GM12801 (cell line): ENCODE results near the gene UCP1.

Experiments used
- TF ChIP-seq, protein P1 (sequence below): IDR thresholded peaks from one replicate; pipeline ENCODE4 v1.5.1; 2011; ENCODE audit warnings: control low read depth; ENCODE audit not compliant: insufficient read length; ENCODE audit errors: extremely low read depth

The UCP1 gene

DNA sequence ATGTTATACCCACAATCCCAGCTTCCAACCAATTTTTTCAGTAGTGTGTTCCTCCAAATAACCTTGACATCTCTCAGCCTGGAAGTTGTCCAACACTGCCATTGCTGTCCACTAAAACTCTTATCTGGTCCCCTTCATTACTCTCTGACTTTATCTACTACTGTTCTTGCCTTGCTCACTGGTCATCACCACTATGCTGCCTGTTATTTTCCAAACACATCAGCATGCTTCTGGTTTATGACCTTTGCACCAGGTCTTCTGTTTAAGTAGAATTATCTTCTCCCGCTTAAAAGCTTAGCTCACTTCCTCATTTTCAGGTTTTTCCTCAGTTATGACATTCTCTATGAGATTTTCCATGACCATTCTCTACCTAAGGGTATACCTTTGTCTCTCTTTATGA is 39.3 kb downstream of the UCP1 start:
- TF ChIP-seq, protein P1, sequence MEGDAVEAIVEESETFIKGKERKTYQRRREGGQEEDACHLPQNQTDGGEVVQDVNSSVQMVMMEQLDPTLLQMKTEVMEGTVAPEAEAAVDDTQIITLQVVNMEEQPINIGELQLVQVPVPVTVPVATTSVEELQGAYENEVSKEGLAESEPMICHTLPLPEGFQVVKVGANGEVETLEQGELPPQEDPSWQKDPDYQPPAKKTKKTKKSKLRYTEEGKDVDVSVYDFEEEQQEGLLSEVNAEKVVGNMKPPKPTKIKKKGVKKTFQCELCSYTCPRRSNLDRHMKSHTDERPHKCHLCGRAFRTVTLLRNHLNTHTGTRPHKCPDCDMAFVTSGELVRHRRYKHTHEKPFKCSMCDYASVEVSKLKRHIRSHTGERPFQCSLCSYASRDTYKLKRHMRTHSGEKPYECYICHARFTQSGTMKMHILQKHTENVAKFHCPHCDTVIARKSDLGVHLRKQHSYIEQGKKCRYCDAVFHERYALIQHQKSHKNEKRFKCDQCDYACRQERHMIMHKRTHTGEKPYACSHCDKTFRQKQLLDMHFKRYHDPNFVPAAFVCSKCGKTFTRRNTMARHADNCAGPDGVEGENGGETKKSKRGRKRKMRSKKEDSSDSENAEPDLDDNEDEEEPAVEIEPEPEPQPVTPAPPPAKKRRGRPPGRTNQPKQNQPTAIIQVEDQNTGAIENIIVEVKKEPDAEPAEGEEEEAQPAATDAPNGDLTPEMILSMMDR = no peak

DNA sequence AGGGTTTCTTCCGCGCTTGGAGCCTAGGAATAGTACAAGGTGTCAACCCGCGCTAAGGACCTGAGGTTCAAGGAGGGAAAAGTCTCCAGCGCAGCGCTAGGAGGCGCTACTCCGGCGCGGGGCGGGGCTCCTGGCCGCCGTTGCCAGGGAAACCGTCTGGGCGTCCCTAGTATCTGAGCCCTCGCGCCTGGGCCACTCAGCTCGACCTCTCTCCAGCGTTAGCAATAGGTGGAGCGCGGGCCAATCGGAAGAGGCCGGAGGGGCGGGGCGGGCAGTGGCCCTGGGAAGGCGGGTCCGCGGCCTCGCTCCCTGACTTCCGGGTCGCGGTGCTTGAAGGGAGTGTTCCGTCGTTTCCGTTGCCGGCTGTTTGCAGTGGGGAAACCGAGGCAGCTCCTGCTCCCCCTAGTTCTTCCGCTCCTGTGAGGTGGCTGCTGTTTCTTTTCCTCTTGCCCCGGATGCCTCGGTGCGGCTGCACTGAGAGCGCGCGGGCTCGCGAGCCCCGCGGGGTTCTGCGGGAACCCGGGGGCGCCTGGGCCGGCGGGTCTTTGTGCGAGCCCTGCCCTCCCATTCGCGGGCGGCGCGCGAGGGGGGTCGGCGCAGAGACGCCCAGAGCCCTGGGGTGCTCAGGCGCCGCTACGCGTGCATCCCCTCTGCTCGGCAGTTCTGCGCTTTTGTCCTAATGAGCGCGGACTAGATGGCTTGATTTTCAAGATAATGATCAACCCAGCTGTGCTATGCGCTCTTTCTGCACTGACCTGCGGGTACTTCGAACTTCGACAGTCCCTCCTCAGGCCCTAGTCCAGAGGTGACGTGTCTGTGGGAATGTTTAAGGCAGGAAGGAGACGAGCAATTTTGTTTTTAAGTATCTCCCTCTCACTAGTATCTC is 44.7 kb downstream of the UCP1 start, which contains the start of gene ELMOD2:
TSS of gene ELMOD2 (plus strand) at position 312 of the 886 bp plus-strand sequence. CDS start 1,261 bp downstream, outside the sequence.
- TF ChIP-seq, protein P1 = peak; percentile 28

DNA sequence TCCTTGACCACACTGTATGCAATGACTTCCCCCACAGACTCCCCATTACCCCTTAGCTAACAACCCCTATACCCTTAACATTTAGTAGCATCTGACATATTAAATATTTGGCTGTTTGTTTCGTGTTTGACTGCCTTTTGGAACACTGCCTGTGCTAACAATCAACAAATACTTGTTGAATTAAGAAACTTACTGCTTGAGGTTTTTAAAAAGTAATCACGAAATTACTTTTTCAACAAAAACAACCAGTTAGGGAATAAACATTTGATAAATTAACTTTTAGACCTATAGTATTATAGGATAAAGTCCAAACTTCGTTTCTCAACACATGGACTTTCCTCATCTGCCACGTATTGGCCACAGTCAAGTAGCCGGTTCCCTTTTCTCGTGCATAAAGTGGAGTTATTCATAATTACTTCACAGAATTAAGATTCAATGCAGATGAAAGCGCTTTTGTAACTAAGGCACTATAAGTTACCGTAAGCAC is 45.3 kb downstream of the UCP1 start:
- TF ChIP-seq, protein P1 = no peak

DNA sequence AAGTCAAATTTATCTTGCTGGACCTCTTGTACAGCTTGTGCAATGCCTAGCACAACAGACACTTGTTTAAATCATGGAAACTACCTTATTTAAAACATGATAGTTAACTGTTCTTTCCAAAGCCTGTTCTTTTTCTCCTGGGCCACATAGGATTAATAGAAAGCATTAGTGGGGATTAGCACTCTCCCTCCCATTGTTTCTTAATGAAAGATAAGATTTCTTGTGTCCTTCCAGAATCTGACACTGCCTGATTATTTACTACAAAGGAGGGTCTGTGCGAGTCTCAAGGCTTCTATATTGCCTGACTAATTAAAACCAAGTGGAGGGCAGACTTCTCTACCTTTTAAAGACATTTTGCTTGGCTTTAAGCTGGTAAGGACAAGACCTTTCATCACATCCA is 53.3 kb downstream of the UCP1 start:
- TF ChIP-seq, protein P1 = no peak
